ACC112 (cell line): ENCODE results near the gene PPIL1.

Source experiments
- H2AFZ ChIP-seq: fragments of 200-600 bp; sonication (generic); one replicate; pipeline ENCODE4 v1.6.0; 2017; ENCODE audit warnings: antibody characterized with exemption, low read length; ENCODE audit not compliant: unreplicated experiment
- H3K27ac ChIP-seq: fragments of 200-600 bp; sonication (generic); 2 replicates; pipeline ENCODE4 v1.5.1; 2014; ENCODE audit warnings: low read depth, mild to moderate bottlenecking, antibody characterized with exemption, low read length, moderate library complexity
- H3K27me3 ChIP-seq: fragments of 200-600 bp; sonication (generic); 2 replicates; pipeline ENCODE4 v1.6.1; 2014; ENCODE audit warnings: mild to moderate bottlenecking, antibody characterized with exemption, low read length, moderate library complexity, mixed read lengths; ENCODE audit not compliant: insufficient read depth
- H3K36me3 ChIP-seq: fragments of 200-600 bp; sonication (generic); 2 replicates; pipeline ENCODE4 v1.6.1; 2016; ENCODE audit warnings: mild to moderate bottlenecking, antibody characterized with exemption, low read length, moderate library complexity, mixed read lengths; ENCODE audit not compliant: insufficient read depth
- H3K4me1 ChIP-seq: fragments of 200-600 bp; sonication (generic); one replicate; pipeline ENCODE4 v1.6.1; 2016; ENCODE audit warnings: low read length, mixed read lengths; ENCODE audit not compliant: insufficient read depth, unreplicated experiment, control insufficient read depth
- H3K4me3 ChIP-seq: fragments of 200-600 bp; sonication (generic); 2 replicates; pipeline ENCODE4 v1.5.1; 2014; ENCODE audit warnings: mild to moderate bottlenecking, low read depth, low read length
- H3K79me2 ChIP-seq: fragments of 200-600 bp; sonication (generic); one replicate; pipeline ENCODE4 v1.6.0; 2016; ENCODE audit warnings: low read length; ENCODE audit not compliant: control insufficient read depth, unreplicated experiment, insufficient read depth

The PPIL1 gene

DNA sequence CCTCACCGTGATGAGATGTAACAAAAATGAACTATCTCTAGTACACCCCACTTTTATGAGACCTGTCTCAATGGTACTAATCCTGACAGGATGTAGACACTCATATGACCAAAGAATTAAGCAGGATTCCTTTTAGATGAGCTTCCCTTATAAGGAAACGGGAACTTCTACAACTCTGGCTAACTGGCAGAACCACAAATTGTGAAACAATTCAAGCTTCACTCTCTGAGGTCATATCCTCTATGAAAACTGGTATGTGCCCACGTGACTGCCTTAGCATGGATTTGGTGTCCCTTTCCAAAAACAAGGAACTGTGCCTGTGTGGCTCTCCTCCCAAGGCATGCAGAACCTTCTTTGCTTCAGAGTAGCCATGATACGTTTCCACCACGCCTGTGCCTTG, 21.3 kb downstream of the PPIL1 start:
- Histone ChIP-seq H3K36me3 (peaks cover 13% of the 10 kb centered on the region; the same call in 1 of the 2 replicates), H3K4me3 (peak overlapping the region; percentile 10; the same call in 1 of the 2 replicates), H3K27ac (peak overlapping the region; percentile 94), H2AFZ (no peak overlapping the region), H3K79me2 (peaks cover 3% of the 10 kb centered on the region), H3K27me3 (no peaks in the 10 kb centered on the region), H3K4me1 (peaks cover 27% of the 10 kb centered on the region)

DNA sequence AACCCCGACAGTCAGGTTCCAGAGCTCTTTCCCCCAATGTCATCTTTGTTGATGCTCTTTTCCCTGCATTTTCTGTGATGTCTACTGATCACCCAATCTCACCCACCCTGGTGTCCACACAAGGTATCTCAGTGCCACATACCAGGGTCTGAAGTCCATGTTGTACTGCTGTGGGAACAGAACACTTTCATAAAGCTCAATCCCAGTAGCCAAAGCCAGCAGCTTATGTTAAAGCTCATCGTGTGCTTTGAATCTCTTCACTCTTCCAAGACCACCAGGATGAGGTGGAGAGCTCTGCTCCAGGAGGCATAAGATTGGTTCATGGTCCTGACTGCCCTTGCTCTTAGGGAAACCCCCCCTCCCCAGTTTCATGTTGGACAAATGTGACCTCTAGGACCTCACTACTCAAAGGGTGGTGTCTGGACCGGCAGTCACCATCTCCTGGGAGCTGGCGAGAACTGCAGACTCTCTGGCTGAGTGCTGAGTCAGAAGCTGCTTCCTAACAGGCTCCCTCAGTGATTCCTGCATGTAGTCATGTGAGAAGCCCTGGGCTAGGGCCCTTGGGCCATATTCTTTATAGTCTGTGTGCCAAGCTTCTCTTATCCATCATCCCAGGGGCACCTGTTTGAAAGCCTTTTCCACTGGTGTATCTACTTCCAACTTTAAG, 22.0 kb downstream of the PPIL1 start:
- Histone ChIP-seq H3K79me2 (peaks cover 3% of the 10 kb centered on the region), H3K36me3 (peaks cover 13% of the 10 kb centered on the region; the same call in 1 of the 2 replicates), H3K27ac (peak overlapping the region; percentile 94), H2AFZ (no peak overlapping the region), H3K4me3 (peak overlapping the region; percentile 10; the same call in 1 of the 2 replicates), H3K4me1 (peaks cover 27% of the 10 kb centered on the region), H3K27me3 (no peaks in the 10 kb centered on the region)

DNA sequence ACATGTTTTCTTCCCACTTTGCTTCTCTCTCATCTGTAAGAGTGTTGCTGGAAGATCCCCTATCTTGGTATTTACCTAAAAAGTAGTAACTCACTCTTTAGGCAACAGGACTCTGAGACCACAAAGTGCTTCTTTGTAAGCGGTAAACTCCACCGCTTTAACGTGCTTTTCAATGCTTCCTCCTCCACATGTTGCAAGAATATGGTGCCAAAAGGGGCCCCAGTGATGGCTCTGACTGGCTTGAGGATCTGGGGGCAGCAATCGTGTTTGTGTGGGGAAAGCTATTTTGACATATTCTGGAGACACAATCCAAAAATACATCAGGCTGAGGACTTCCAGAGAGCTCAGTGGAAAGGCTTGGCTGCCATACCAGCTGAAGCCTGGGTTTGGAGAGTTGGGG, 23.0 kb downstream of the PPIL1 start:
- no peaks in the 10 kb centered on the region for H3K27me3 ChIP-seq
- H3K27ac ChIP-seq: no peak overlapping the region
- H3K4me3 ChIP-seq: no peak overlapping the region
- H3K4me1 ChIP-seq: peaks cover 27% of the 10 kb centered on the region
- no peak overlapping the region for H2AFZ ChIP-seq
- no peaks in the 10 kb centered on the region for H3K79me2 ChIP-seq
- H3K36me3 ChIP-seq: peaks cover 13% of the 10 kb centered on the region; the same call in 1 of the 2 replicates

DNA sequence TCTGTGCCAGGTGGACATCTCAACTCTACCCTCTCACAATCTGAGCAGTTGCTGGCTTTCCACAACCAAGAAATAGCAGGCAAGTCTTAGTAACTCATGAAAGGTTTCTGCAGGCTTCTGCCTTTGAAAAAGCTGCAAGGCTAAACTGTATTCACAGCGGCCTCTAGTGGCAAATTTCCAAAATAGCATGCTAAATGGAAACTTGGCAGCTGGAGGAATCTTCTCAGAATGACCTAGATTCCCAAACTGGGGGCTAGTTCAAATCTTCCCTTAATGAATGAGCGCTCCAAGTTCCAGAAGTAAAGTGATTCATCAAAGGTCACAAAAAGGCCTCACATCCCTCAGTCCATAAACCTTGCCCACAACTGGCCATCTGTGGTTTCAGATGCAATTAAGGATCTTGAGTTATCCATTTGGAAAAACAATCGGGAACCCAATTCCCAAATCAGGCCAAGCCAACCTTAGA, 23.4 kb downstream of the PPIL1 start:
- H3K4me3 ChIP-seq: no peak overlapping the region
- H3K27me3 ChIP-seq: no peaks in the 10 kb centered on the region
- H3K4me1 ChIP-seq: peaks cover 27% of the 10 kb centered on the region
- H3K27ac ChIP-seq: no peak overlapping the region
- H2AFZ ChIP-seq: no peak overlapping the region
- peaks cover 9% of the 10 kb centered on the region; the same call in 1 of the 2 replicates for H3K36me3 ChIP-seq
- no peaks in the 10 kb centered on the region for H3K79me2 ChIP-seq

DNA sequence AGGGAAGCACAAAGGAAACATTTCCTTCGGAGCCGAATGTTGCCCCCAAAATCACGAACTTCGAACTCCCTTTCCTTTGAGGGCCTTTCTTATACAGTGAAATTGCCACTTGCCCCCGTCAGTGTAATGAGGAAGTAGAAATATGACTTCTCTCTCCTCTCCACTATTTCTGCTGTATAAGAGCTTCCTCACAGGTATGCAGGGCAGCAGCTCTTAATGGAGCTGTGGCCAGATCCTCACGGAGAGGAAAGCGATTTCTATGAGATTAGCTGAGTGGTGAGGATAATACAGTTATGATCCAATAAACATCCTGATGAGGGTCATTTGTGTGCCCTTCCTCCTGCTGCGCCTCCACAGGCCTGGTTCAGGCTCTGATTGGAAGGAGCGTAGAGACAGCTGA, 24.6 kb downstream of the PPIL1 start:
- Histone ChIP-seq H3K4me1 (peaks cover 27% of the 10 kb centered on the region), H3K27ac (no peak overlapping the region), H3K36me3 (no peaks in the 10 kb centered on the region)

DNA sequence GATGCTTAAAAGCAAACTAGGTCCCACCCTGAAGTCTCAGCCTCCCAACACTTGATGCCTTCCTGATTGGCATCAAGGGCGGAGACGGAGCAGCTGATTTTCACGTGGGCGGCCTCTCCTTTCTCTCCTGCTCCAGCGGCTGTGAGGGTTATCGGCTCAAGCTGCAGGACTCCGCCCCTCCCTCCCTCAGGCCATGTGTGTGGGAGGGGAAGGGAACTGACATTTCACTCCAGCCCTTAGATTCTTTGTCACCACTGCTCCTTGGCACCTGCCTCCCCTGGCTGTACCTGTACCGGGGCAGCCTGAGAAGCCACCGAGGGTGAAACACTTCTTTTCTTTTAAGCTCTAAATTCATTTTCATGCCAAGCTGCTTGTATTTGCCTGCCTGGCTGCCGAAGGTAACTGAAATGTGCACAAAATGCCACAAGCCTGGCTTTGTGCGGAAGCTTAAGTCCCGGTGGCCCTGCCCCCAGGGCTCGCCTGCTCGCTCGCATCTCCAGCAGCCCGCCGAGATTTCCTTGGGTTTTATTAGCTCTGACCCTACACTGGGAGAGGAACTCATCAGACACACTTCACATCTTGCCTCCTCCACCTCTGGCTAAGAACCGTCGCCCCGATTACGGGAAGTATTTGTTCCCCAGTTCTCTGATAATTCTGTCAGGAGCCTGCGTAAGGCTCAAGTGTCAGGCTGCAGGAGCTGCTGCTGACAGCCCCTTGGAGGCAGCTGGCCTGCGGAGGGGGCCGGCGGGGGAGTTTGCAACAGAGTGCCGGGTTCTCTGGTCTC, 25.8 kb downstream of the PPIL1 start:
- Histone ChIP-seq H3K27me3 (no peaks in the 10 kb centered on the region), H3K36me3 (no peaks in the 10 kb centered on the region), H3K27ac (no peak overlapping the region), H3K4me1 (peaks cover 26% of the 10 kb centered on the region), H3K79me2 (no peaks in the 10 kb centered on the region), H3K4me3 (no peak overlapping the region), H2AFZ (no peak overlapping the region)

More for the DNA sequence above, 24.6 kb downstream of the PPIL1 start:
- H2AFZ ChIP-seq: no peak overlapping the region
- no peak overlapping the region for H3K4me3 ChIP-seq
- H3K79me2 ChIP-seq: no peaks in the 10 kb centered on the region
- no peaks in the 10 kb centered on the region for H3K27me3 ChIP-seq

DNA sequence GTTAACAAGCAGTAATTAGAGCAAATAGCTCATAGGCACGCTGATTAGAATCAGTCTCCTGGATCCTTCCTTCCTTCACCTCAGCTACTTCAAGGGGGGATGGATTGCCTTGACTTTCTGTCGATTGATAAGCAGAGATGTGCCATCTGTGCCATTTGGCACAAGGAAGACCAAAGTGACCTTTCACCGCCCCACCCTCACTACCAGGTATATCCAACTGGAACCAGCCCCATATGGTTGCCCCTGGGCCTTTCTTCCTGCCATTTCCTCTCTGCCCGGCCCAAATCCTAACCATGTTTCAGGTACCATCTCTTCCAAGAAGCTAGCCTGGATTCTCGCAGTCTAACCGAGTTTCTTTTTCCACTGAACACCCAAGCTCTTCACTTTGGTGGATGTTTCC, 26.6 kb downstream of the PPIL1 start:
- H3K36me3 ChIP-seq: no peaks in the 10 kb centered on the region
- peaks cover 18% of the 10 kb centered on the region for H3K4me1 ChIP-seq
- no peak overlapping the region for H2AFZ ChIP-seq
- H3K79me2 ChIP-seq: no peaks in the 10 kb centered on the region
- H3K4me3 ChIP-seq: no peak overlapping the region
- H3K27me3 ChIP-seq: no peaks in the 10 kb centered on the region
- H3K27ac ChIP-seq: no peak overlapping the region

DNA sequence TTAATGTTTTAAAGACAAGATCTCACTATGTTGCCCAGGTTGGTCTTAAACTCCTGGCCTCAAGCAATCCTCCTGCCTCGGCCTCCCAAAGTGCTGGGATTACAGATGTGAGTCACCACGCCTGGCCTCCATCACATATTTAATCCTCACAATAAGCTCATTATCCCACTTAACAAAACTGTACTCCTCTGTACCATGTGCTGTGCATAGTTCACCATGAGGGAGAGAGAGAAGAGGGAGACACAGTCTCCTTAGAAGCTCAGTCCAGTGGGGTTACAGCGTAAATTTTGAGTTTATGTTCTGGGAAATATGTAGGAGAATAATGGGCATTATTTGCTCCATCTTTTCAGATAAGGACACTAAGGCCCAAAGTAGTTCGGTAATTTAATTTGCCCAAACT, 27.5 kb downstream of the PPIL1 start:
- H3K36me3 ChIP-seq: no peaks in the 10 kb centered on the region
- H3K27ac ChIP-seq: no peak overlapping the region
- no peaks in the 10 kb centered on the region for H3K27me3 ChIP-seq
- H2AFZ ChIP-seq: no peak overlapping the region
- no peak overlapping the region for H3K4me3 ChIP-seq
- no peaks in the 10 kb centered on the region for H3K79me2 ChIP-seq
- peaks cover 9% of the 10 kb centered on the region for H3K4me1 ChIP-seq

DNA sequence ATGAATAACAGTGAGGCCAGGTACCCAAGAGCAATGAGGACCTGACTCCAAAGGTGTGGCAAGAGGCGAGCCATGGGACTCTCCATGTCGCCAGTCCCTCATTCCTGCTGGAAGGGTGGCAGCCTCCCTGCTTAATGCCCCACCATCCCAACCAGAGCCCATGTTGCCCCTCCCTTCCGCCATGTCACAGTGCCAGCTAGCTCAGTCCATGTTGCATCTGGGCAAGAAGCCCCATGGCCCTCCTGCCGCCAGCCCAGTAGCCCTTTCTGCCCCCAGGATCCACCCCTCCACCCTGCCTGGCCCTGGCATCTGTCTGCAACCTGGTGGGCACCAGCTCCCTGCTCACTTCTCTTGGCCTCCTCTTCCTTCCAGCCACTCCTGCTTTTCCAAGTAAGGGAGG, 29.4 kb downstream of the PPIL1 start:
- Histone ChIP-seq H3K36me3 (no peaks in the 10 kb centered on the region), H3K79me2 (no peaks in the 10 kb centered on the region), H3K27me3 (no peaks in the 10 kb centered on the region)

DNA sequence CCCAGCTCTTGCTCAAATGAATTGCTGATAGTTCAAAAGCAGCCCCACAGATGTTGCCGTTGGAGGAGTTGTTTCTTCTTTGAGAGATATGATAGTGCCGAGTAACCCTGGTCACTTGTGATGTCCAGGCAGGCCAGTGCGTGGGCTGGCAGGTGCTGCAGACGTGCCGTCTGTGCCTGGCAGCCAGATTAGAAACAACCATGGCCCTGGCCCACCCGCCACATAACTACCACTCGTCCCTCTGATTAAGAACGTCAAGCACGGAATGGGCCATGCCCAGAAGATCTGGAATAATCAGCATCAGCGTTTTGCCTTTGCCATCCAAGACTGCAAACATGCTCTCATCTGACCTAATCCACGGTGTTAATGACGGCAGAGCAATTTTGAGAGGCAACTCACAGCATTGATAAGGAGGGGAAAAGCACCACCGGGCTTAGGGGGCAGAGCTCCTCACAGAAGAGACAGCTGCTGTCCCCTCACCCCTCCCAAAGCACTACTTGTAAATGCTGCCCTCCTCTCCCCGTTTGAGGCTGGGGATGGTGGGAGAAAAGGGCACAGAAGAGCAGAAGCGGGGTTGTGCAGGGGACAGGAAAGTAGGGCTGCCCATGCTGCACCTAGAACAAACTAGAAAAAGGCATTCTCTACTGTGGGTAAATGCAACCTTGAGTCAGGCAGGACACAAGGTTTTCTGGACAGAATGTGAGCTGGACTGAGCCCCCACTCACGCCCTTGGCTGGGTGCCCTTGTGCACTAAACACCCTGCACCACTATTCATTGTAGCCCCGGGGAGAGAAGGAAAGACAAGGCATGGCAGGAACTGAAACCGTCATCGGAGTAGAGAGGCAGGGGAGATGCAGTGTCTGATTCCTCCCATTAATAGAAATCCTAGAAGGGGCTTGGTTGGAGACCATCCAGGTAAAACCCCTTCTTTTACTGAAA, 30.1 kb downstream of the PPIL1 start:
- Histone ChIP-seq H2AFZ (no peak overlapping the region), H3K4me3 (no peak overlapping the region), H3K27me3 (peaks cover under 1% of the 10 kb centered on the region; the same call in 1 of the 2 replicates), H3K4me1 (peaks cover 9% of the 10 kb centered on the region), H3K27ac (no peak overlapping the region), H3K36me3 (no peaks in the 10 kb centered on the region), H3K79me2 (no peaks in the 10 kb centered on the region)

More for the DNA sequence above, 29.4 kb downstream of the PPIL1 start:
- Histone ChIP-seq H2AFZ (no peak overlapping the region), H3K27ac (no peak overlapping the region), H3K4me3 (no peak overlapping the region), H3K4me1 (peaks cover 7% of the 10 kb centered on the region)
